T-helper 1 cell treated with Interleukin-12 subunit alpha and Interleukin-12 subunit beta and Interleukin-4 antibody, amounts not matched to agents 30 ng/mL and 1 ng/mL, for 36 hours (primary cell): ENCODE measurements around the gene SMPDL3A. TPM values are rescaled to one million over a fixed set of nuclear protein-coding genes. Genes with fewer than 3 reads are reported as not detected.

Experiments used
- intact Hi-C: fragments of 100-400 bp; cut with micrococcal nuclease; formaldehyde crosslinking; loops from one replicate; pipeline ENCODE4 v1.15.1; 2024
- total RNA-seq: library from RNA; stranded (reverse); gene quantifications from 2 replicates; pipeline ENCODE4 v1.2.3, GENCODE V29; 2022

The SMPDL3A gene
- total RNA-seq, 1 donor from 2014 or later: 2.1 TPM

DNA sequence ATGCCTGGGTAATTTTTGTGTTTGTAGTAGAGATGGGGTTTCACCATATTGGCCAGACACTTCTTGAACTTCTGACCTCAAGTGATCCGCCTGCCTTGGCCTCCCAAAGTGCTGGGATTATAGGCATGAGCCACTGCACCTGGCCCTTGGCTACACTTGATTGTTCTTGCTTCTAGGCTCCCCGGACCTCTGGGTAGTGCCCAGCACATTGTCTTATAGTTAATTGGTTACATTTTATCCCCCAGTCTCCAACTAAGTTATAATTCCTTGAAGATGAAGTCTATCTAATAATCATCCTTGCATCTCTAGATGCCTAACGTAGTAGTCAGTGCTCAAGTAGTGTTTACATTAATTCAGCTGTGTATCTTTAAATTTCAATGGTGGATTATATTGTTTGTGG lies 11.8 kb downstream of the SMPDL3A start:
- intact Hi-C loops: no loop called here

DNA sequence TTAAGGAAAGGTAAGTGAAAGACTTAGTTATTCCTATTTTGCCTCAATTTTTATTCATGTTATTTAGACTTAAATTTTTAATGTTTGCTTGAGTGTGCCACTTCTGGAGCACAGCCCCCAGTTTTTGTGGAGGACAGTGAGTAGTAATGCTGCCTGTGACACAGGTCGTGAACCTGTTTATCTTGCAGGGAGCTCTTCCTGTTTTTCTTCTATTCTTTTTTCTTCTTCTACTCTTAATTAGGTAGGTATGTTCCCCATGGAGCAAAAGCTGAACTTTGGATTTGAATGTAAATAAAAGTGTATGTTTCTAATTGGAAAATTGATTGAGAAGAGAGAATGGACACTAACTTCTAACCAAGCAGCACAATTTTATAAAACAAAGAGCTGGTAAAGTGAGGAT lies 12.3 kb downstream of the SMPDL3A start:
- intact Hi-C loops: no loop called here

DNA sequence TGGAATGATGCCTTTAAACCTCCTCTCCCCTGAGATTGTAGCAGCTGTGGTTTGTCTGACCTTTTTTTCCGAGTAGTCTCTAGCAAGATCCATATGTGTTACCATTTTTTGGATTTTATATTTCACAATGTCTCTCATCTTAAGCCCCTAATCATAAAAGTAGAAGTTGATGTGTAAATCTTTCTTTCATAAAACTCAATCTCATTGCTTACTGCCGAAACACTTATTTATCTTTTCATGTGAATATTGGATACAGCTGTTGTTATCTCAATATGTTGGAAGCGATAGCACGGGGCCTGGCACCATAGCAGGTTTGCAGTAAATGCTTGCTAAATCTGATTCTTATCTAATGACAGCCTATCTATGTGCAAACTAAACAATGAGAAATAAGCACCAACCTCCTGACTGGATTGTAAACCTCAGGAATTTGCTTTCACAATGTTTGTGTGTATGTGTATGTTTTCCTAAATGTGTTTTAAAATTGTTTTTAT lies 14.2 kb downstream of the SMPDL3A start:
- intact Hi-C loops: no loop called here

DNA sequence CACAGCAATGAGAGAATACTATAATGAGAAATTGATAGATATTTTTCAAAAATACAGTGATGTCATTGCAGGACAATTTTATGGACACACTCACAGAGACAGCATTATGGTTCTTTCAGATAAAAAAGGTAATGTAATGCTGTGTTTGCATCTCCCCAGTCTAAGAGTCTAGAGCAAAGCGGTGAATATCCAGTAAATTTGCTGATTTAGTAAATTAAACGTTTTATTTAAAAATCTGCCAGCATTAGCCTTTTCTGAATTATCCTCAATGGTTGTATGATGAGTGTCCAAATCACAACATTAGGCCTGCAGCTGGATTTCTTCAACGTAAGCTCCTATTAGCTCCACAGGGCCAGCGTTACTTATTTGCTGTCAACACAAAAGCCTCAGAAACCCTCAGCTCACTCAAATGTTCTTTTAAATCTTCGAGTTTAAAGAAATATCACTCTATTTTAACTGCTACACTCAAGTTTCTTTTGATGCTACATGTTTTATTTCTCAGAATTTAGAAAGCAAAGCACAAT lies 16.0 kb downstream of the SMPDL3A start:
- intact Hi-C loops: no loop called here

DNA sequence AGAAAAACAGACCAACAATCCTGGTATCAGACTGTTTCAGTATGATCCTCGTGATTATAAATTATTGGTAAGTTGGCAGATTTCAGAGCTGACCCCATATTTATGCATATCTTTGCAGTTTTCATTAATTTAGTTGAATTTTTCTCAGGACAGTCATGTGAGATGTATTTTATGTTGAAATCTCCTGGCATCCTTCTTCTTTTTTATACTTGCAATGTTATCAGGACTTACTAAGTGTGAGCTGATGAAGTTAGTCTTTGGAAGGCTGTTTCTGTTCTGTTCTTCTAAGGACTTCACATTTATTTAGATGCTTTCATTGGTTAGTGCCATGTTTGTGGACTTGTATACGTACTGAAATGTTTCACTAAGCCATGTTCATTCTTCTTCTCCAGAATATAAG lies 17.2 kb downstream of the SMPDL3A start:
- intact Hi-C loops: no loop called here

DNA sequence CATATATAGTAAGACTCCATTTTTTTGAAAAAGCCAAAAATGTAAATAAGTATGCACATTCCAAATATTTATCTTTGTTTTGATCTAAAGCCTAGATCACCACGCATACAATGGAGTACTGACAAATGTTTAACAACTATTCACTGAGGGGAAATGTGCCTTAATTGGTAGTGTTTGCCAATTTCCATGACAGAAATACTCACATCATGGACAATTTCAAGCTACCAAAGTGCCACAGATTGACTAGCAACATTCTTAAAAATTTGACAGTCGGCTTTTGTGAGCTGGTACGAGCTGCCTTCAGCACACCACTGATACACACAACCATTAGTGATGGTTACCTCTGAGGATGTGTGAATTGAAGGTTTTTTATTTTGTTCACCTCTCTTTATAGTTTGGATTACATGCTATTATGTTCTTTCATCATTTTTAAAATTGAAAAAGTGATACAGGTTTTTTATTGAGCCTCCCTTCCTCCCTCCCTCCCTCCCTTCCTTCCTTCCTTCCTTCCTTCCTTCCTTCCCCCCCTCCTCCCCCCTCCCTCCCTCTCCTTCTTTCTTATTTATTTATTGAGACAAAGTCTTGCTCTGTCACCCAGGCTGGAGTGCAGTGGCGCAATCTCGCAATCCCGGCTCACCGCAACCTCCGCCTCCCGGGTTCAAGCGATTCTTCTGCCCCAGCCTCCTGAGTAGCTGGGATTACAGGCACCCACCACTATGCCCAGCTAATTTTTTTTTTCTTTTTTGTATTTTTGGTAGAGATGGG lies 19.2 kb downstream of the SMPDL3A start:
- intact Hi-C loops: no loop called here

DNA sequence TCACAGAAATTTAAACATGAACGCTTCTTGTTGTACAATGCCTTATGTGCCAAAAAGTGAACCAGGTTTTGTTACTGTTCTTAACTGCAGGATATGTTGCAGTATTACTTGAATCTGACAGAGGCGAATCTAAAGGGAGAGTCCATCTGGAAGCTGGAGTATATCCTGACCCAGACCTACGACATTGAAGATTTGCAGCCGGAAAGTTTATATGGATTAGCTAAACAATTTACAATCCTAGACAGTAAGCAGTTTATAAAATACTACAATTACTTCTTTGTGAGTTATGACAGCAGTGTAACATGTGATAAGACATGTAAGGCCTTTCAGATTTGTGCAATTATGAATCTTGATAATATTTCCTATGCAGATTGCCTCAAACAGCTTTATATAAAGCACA lies 19.9 kb downstream of the SMPDL3A start:
- intact Hi-C loops: no loop called here

DNA sequence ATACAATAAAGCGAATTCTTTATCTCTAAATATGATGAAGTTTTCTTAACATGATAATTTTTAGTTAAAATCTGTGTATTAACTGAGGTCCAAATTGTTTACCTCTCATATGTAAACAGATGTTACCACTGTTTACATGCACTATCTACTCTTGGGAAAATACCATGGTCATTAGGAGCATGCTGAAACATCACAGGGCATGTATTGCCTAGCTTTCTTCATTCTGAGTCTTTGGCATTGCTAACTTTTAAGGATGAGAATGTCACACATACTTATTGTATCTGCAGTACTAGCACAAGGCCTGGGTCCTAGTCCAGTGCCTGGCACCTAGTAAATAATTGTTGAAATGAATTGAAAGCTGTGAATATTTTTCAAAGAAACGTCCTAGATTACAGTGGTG lies 20.6 kb downstream of the SMPDL3A start:
- intact Hi-C loops: no loop called here

DNA sequence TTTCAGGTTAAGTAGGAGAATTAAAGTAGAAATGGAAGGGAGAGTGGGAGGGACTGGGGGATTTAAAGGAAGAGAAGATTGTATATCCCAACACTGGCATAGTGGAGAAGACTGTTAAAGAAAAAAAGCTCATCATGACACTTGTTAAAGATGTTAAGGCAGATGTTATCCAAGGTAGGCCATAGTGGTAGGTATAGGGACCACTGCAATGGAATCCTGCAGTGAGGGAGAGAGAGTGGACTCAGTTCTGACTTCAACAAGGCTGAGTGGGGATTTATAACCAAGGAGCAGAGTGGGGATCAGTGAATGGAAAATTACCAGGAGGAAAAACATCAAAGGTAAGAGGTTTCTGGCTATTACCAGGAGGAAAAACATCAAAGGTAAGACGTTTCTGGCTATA lies 21.1 kb downstream of the SMPDL3A start:
- intact Hi-C loops: no loop called here

DNA sequence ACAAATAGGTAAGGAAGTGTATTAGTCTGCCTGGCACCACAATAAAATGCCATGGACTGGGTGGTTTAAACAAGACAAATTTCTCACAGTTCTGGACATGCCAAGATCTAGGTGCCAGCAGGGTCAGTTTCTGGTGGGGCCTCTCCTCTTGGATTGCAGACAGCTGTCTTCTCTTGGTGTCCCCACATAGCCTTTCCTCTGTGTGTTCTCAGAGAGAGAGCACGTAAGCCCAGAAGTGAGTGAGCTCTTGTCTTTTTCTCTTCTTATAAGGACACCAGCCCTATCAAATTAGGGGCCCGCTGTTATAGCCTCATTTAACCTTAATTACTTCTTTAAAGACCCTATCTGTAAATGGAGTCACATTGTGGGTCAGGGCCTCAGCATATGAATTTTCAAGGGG lies 28.3 kb downstream of the SMPDL3A start:
- intact Hi-C loops: no loop called here

DNA sequence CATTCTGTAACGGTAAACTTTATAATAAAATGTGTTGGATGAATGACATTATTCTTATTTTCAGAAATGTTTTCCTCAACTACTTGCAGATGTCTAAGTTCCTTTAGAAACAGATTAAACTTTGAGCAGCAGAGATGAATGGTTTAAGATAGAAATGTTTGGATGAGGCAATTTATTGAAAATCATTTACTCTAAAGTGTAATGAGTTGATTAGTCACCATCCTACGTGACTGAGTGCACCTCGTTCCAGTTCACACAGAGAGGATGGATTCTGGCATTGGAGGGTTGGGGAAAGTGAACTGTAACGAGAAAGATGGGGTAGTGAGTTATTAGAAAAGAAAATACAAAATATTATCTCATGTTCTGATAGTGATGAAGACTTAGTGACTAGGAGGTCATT lies 28.7 kb downstream of the SMPDL3A start:
- intact Hi-C loops: no loop called here

DNA sequence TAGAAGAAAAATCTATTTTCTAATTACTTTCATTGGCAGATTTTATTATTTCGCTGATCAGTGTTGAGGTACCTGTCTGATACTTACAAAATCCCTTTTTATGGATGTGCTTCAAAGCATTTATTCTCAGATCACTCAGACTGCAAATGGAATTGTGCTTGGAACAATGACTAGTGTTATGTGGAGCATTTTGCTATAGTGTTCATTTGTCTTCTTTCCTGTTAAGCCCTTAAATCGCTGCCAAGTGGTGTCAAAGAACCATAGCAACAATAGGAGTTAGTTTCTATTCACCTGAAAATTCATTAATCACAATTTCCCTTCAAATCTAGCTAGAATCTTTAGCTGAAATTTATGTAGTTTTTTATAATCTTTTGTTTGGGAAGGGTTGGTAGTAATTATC lies 29.8 kb downstream of the SMPDL3A start:
- intact Hi-C loops: no loop called here

DNA sequence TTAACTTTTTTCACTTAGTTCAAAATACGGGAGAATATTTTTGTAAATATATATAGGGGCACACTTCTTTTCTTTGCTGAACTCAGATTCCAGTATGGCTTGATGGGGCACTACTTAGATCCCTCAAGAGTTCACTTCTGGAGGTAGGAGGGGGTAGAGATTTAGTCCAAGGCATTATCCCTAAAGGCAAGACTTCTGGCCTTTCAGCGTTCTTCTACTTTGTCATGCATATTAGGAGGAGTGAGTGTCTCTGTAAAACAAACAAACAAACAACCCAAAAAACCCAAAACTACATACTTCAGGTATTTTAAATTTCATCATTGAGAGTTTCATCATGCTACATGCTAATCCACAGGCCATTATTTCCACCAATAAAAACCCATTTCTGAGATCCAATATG lies 32.0 kb downstream of the SMPDL3A start:
- intact Hi-C loops: no loop called here

DNA sequence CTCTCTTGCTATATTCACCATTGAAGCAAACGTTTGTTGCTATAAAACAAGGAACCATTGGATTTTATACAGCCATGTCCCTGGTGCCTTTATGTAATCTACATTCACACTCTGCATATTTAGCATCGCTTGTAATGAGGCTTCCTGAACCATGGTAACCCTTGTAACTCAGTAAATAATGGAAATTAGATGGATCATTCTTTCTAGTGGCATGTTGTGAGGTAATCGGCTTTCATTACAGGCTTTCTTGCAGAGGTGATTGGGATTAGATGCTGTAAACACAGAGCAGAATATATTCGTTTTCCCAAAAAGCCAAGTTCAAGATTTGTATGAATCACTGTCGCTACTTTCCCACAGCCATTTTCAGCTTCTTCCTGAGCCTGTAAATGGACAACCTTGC lies 36.1 kb downstream of the SMPDL3A start:
- intact Hi-C loops: no loop called here

DNA sequence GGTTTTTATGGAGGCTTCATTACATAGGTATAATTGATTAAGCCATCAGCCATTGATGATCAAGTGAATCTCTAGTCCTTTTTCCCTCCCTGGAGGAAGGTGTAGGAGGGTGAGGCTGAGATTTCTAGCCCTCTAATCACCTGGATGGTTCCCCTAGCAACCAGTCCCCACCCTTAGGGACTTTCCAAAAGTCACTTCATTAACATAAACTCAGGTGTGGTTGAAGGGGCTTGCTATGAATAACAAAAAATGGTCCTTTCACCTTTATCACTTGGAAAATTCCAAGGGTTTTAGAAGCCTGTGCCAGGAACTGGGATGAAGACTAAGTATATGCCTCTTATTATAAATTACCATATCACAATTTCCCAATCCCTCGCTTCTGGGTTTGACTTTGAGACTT lies 40.4 kb downstream of the SMPDL3A start:
- intact Hi-C loops: no loop called here

DNA sequence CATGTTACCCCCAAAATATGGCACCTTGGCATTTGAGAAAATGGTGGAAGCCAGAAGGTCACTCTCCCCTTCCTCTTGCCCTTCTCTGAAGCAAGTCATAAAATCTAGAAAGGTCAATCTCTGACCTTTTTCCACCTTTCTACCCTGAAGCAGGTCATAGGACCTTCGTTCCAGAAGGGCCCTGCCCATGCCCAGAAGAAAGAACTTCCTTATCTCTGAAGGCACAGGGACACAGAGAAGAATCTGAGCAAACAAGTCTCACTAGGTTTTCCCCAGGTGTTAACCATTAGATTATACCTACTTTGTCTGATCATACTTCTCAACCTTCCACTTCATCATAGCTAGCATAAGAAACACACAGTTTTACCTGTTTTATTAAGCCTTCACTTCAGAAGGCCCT lies 42.5 kb downstream of the SMPDL3A start:
- intact Hi-C loops: loop anchor here (10.0 kb wide), 1 partner anchor 437 kb away; the partner anchor contains the start of gene HSF2

DNA sequence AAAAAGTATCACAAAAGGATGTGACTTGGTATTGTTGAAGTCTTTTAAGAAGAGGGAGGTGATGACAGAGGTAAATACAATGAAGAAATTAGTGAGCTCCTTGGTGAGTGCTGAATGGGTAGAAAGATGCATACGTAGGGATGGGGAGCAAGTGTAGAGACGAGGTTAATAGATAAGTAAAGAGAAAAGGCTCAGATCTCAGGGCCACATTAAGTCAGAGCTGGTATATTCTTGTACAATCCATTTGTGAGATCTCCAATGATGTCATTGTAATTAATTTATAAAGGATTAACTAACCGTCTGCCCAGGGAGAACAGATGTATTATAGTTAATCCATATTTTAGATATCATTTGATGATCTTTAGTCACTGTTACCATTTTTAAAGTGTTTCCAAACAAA lies 43.4 kb downstream of the SMPDL3A start:
- intact Hi-C loops: loop anchor here (10.0 kb wide), 1 partner anchor 438 kb away; the partner anchor contains the start of gene HSF2

DNA sequence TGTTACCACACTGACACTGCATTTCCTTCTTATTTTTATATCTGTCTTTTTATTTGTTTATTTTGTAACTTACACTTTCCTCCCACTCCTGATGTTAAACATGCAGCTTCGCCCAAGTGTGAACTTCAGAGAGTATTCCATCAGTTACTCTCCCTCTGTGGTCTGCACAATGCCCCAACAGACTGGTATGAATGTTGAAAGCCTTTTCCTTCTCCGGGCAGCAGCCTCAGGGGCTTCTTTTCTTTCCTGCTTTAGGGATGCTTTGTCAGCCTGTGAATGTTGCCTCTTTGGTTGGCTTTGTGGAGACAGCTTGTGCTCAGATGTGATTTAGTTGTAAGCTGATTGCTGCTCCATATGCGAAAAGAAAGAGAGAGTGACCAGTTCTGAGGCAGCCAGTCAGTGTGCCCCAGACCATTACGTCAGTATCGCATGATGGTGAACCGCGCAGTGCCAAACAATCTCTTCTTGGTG lies 44.0 kb downstream of the SMPDL3A start:
- intact Hi-C loops: loop anchor here (10.0 kb wide), 1 partner anchor 438 kb away; the partner anchor contains the start of gene HSF2

DNA sequence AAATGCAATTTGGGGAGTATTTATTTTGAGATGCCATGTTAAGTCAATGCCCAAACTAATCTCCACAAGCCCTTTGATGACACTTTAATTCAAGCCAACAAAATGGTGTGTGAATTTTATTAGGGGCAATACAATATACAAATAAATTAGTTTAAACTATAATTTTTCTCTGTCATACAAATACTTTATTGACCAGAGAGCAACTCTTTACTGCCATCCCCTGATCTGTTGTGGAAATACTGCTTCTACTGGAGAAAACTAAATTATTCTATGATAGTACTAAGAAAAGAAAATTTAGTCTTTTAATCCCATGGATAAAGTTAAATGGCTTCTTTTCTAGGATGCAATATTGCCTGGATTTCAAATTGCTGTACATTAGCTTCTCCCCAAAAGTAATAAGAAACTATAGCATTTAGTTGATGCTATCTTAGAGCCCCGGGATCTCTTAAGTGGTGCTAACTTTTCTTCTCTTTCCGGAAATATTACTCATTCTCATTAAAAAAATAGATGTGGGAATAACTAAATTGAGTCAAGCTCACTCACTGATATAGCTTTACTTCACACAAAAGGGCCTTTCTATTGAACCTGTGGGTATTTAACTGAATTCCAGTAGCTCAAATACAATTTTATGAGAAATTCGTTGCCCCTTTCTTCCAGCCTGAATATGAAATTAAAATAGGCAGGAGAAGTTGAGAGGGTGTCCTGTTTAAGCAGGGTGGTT lies 49.2 kb downstream of the SMPDL3A start:
- intact Hi-C loops: loop anchor here (2.0 to 10.0 kb wide), 3 partner anchors 345 to 443 kb away; partner anchors contain the start of genes HSF2 and SERINC1

DNA sequence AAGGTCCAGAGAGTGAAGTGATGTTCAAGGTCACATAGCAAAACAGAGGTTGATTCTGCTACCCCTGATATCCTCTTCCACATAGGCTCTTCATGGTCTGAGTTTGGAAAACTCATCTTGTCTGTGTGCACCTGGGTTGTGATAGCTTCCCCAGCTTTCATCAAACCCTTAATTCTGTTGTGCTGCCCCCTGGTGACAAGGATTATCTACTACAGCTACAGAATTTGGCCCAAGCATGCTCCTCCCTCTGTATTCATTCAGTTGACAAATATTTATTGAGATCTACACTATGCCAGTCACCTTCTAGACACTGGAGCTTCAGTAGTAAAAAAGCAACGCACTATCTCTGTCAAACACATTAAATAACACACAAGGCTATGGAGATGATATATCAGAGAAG lies 50.4 kb downstream of the SMPDL3A start:
- intact Hi-C loops: loop anchor here (1.0 to 10.0 kb wide), 6 partner anchors 50 to 445 kb away; partner anchors contain the start of genes HSF2, SERINC1 and SMPDL3A

DNA sequence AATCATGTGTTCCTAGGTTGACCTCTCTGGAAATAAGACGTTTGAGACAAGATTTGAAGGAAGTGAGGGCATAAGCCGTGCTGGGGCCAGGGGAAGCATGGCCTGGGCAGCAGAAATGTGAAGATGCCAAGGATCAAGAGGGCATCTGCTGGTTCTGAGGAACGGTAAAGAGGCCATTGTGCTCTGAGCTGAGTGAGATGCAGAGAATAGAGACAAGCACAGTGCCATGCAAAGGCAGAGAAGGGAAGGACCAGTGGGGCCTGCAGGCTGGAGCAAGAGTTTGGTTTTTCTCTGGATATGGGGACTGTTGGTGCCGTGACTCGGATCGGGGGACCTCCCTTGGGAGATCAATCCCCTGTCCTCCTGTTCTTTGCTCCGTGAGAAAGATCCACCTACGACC lies 50.8 kb downstream of the SMPDL3A start:
- intact Hi-C loops: loop anchor here (1.0 to 10.0 kb wide), 6 partner anchors 51 to 445 kb away; partner anchors contain the start of genes HSF2, SERINC1 and SMPDL3A

DNA sequence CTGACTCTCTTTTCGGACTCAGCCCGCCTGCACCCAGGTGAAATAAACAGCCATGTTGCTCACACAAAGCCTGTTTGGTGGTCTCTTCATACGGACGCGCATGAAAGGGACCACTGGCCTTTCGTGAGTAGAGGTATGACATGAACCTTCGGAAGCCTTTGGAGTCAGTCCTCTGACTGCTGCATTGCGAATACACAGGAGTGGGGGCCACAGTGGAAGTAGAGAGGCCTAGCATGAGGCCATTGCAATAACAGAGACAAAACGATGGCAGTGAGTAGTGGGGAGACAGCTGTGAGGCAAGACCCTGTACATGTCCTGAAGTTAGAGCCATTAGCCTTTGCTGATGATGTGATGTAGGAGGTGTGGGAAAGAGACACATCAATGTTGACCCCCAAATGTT lies 56.4 kb downstream of the SMPDL3A start:
- intact Hi-C loops: no loop called here
